ENCODE measurements around the gene TNK1.
A peak's percentile ranks its signal among the peaks of the same experiment; 100 is the strongest.

GRCh38 chr17:7416323-7416722 is 35.4 kb downstream of the TNK1 start:
- TF ChIP-seq CTCF (conservative IDR thresholded peaks at IDR 0.05 in 1 of 2, IDR thresholded peaks at IDR 0.05 in 1 of 2; ENCODE audit: extremely low read depth in 1 of 2, insufficient read depth in 1 of 2, low read depth in 1 of 2, low read length in 2 of 2), result peak in 1 of 2 donors; percentile 29
- TF ChIP-seq EZH2 (IDR thresholded peaks at IDR 0.05; ENCODE audit: borderline replicate concordance, low read length), result no peak

Measured in mammary epithelial cell (primary cell).